Measurements from ENCODE around the gene NCKAP5L. TPM values are rescaled to one million over a fixed set of nuclear protein-coding genes. Genes with fewer than 3 reads are reported as not detected.

Gene NCKAP5L
- total RNA-seq, 1 donor from 2014 or later: 64.3 TPM

GRCh38 chr12:49827401-49828099 lies 663 bp downstream of the NCKAP5L start:
- no peak for TF ChIP-seq CTCF (IDR thresholded peaks at IDR 0.05; ENCODE audit: partially characterized antibody, unreplicated experiment)
- DNase-seq: peak; percentile 89
- Mint-ChIP-seq H3K4me1 (ENCODE audit: low read depth, unreplicated experiment) (peaks cover 39% of the 10 kb centered on the region), H3K27me3 (ENCODE audit: unreplicated experiment) (peaks cover 4% of the 10 kb centered on the region), H3K9me3 (ENCODE audit: unreplicated experiment) (peaks cover 12% of the 10 kb centered on the region), H3K27ac (ENCODE audit: unreplicated experiment) (peak overlapping the region; percentile 90), H3K36me3 (ENCODE audit: unreplicated experiment) (no peaks in the 10 kb centered on the region), H3K4me3 (ENCODE audit: unreplicated experiment) (peak overlapping the region; percentile 92)

DNA sequence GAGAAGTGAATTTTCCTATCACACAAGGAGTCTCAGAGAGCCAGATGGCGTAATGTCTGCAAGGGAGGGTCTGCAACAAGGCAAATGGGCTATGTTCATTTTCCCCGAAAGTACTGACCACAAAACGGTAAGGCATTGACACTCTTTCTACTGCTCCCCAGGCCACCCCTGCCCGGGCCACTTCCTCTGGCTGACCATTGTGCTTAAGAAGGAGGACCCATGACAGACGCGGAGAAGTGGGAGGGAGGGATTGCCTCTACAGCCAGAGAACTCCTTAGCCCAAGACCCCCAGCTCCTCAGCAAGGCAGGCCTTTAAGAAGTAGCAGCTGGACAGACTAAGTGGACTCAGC lies 1.2 kb downstream of the NCKAP5L start:
- H3K4me1 Mint-ChIP-seq (ENCODE audit: low read depth, unreplicated experiment): peaks cover 39% of the 10 kb centered on the region
- H3K27me3 Mint-ChIP-seq (ENCODE audit: unreplicated experiment): peaks cover 4% of the 10 kb centered on the region
- H3K4me3 Mint-ChIP-seq (ENCODE audit: unreplicated experiment): peak overlapping the region; percentile 92
- DNase-seq: no peak
- H3K9me3 Mint-ChIP-seq (ENCODE audit: unreplicated experiment): peaks cover 12% of the 10 kb centered on the region
- H3K36me3 Mint-ChIP-seq (ENCODE audit: unreplicated experiment): no peaks in the 10 kb centered on the region
- peak overlapping the region; percentile 90 for H3K27ac Mint-ChIP-seq (ENCODE audit: unreplicated experiment)
- TF ChIP-seq CTCF (IDR thresholded peaks at IDR 0.05; ENCODE audit: partially characterized antibody, unreplicated experiment): no peak

DNA sequence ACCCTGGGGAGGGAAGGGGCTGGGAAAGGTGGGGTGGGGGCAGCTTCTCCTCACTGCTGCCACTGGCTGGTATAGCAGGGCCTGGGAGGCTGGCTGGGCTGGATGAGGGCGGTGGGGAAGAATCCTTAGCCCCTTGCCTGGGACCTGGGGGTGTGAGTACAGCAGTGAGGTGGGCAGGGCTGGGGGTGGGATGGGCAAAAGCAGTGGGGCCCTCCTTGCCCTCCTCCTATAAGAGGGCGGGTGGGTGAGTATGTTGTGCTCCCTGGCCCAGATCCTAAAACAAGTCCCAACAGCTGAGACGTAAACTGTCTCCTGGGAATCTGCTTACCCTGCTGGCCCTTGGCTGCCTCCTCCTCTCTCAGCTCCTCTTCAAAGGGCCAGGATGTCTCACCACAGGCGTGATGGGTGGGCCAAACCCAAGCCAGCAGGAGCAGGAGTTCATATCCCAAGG lies 2.2 kb downstream of the NCKAP5L start:
- Mint-ChIP-seq H3K4me1 (ENCODE audit: low read depth, unreplicated experiment) (peaks cover 43% of the 10 kb centered on the region), H3K27ac (ENCODE audit: unreplicated experiment) (peak overlapping the region; percentile 90), H3K36me3 (ENCODE audit: unreplicated experiment) (no peaks in the 10 kb centered on the region), H3K9me3 (ENCODE audit: unreplicated experiment) (peaks cover 12% of the 10 kb centered on the region), H3K27me3 (ENCODE audit: unreplicated experiment) (peaks cover 4% of the 10 kb centered on the region), H3K4me3 (ENCODE audit: unreplicated experiment) (peak overlapping the region; percentile 92)
- no peak for TF ChIP-seq CTCF (IDR thresholded peaks at IDR 0.05; ENCODE audit: partially characterized antibody, unreplicated experiment)
- no peak for DNase-seq

DNA sequence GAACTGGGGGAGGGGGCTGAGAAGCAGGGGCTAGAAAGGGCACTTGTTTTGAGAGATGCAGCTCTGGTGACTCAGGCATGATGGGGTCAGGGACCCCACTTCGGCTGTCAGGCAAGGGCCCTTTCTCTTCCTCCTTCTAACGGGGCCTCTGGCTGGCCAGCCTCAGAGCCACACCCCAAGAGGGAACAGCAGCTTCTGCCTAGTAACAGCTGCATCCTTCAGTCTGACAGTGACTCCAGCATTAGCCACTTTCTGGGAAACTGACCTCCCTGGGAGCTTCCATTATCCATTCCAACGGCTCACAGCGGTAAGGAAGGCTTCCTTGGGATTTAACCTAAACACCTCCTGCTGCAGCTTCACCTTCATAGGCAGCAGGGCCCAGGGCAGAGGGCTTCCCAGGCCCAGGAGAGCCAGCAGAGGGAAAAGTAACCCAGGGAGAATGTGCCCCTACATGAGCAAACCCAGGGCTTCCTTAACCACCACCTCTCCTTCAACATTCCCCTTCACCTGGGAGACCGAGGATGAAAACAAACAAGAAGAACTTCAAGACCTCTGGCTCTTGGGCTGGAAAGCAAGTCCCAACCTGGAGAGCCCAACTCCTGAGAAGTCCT lies 2.7 kb downstream of the NCKAP5L start:
- peak overlapping the region; percentile 74 for H3K27ac Mint-ChIP-seq (ENCODE audit: unreplicated experiment)
- DNase-seq: no peak
- peak overlapping the region; percentile 77 for H3K4me3 Mint-ChIP-seq (ENCODE audit: unreplicated experiment)
- peaks cover 12% of the 10 kb centered on the region for H3K9me3 Mint-ChIP-seq (ENCODE audit: unreplicated experiment)
- no peak for TF ChIP-seq CTCF (IDR thresholded peaks at IDR 0.05; ENCODE audit: partially characterized antibody, unreplicated experiment)
- no peaks in the 10 kb centered on the region for H3K36me3 Mint-ChIP-seq (ENCODE audit: unreplicated experiment)
- H3K27me3 Mint-ChIP-seq (ENCODE audit: unreplicated experiment): peaks cover 4% of the 10 kb centered on the region
- H3K4me1 Mint-ChIP-seq (ENCODE audit: low read depth, unreplicated experiment): peaks cover 46% of the 10 kb centered on the region

GRCh38 chr12:49824895-49825294 lies 3.3 kb downstream of the NCKAP5L start:
- Mint-ChIP-seq H3K9me3 (ENCODE audit: unreplicated experiment) (peaks cover 10% of the 10 kb centered on the region), H3K4me1 (ENCODE audit: low read depth, unreplicated experiment) (peaks cover 46% of the 10 kb centered on the region), H3K27me3 (ENCODE audit: unreplicated experiment) (peaks cover 4% of the 10 kb centered on the region), H3K27ac (ENCODE audit: unreplicated experiment) (peak overlapping the region; percentile 74), H3K4me3 (ENCODE audit: unreplicated experiment) (peak overlapping the region; percentile 77), H3K36me3 (ENCODE audit: unreplicated experiment) (no peaks in the 10 kb centered on the region)
- TF ChIP-seq CTCF (IDR thresholded peaks at IDR 0.05; ENCODE audit: partially characterized antibody, unreplicated experiment): no peak
- DNase-seq: no peak

All from glutamatergic neuron (in vitro differentiated cells).